HG03571 (cell line): Measurements from ENCODE around the gene CHRNB1.

Experiments
- ATAC-seq: cut with Tn5 transposase; IDR thresholded peaks from one replicate; pipeline ENCODE4 v1.9.1; 2021; ENCODE audit not compliant: unreplicated experiment

CHRNB1 gene

DNA sequence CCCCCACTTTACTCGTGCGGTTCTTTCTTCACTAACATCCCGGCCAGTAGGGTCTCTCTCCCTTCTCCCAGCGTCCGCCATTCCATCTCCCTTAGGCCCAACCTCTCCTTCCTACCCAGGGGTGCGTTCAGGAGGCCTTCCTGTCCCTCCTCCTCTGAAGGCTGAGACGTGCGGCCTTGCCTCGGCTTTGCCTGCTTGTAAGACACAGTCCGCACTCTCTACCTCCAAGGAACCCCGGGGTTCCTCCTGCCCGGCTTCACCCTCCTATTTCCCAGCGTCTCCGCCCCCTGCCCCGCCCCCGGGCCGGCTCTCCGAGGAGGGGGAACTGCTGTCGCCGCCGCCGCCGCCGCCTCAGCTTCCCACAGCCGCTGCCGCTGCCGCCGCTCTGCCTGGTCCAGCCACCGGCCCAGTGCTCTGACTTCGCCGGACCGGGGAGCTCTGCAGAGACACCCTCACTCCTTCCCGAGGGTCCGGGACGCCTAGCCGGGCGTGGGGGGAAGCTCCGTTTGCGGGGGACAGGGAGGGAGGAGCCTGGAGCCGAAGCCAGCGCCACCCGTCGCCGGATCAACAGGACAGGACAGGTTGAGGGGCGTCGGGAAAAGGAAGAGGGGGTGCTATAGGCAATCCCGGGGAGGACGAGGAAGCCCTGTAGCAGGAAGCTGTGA, 6.8 kb upstream of the CHRNB1 start:
- ATAC-seq = no peak

DNA sequence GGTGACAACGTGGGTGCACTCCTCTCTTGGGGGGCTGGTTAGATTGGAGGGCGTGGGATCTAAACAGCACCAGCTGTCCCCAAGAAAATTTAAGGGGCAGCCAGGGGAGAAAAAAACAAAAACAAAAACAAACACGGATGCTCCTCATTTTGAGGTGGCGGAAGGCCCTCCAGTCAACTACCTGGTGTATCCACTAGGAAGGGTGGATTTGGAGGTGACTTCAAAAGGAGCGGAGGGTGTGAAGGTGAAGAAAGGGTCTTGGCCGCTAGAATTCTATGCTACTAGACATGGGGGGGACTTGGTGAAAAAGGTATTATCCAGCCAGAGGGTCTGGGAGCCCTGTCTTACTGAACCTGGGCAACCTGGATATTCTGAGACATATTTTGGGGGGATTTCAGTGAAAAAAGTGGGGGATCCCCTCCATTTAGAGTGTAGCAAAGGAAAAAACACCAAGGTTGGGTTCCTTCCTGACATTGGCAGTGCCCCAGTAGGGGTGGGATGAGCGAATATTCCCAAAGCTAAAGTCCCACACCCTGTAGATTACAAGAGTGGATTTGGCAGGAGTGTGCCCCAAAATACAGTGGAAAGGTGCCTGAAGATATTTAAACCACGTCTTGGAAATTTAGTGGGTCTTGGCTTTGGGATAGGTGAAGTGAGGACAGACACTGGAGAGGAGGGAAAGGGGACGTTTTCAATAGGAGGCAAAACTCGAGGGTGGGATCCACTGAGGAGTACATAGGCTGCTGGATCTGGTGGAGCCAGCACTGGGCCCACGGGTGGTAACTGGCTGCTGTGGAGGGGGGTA, 6.0 kb upstream of the CHRNB1 start:
- no peak for ATAC-seq

DNA sequence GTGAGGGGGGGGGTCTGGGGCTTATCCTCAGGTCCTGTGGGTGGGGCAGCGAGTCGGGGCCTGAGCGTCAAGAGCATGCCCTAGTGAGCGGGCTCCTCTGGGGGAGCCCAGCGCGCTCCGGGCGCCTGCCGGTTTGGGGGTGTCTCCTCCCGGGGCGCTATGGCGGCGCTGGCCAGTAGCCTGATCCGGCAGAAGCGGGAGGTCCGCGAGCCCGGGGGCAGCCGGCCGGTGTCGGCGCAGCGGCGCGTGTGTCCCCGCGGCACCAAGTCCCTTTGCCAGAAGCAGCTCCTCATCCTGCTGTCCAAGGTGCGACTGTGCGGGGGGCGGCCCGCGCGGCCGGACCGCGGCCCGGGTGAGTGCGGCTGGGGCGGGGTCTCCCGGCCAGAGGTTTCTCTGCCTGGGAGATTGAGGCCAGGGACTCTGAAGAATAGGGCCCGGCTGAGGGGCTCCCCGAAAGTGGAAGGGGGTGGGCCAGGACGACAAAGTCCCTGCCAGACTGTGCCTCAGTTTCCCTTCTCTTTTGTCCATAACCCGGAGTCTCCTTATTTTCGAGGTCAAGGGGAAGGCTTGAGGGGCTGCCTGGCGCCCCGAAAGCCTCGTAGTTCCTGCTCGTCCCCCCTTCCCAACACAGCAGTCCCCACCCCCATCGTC, 5.3 kb upstream of the CHRNB1 start, which contains the start of gene FGF11:
FGF11 (plus strand) TSS at position 51 of the 651 bp plus-strand sequence; CDS start at position 160, 109 bp downstream.
- ATAC-seq = no peak

DNA sequence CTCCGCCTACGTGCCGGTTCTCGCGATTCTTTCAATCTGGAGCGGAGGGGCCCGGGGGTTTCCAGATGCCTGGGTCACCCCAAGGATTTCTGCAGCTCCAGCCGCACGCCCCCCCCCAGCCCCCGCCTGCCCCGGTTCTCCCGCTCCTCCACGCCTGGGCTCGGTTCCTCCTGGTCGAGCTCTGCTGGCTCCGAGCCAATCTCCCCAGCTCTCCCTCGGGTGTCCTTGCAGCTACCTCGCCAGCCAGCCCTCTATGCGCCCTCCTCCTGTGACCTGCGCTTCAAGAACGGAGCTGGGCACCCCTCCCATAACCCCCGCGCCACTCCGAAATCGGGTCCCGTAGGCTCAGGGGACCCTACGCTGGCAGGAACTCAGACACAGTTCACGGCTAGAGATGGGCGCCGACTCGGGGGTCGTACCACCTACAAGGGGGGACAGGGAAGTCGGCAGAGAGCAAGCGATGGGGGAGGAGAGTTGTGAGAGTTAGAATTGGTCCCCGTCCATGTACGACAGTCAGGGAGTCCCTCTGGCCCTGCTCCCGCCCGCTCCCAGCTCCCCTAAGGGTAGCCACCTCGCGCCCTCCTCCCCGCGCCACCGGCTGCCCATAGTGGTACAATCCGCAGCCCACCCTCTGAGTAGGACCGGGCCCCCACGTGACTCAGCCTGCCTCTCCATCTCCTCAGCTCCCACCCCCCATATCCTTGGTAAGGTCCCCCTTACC, 4.6 kb upstream of the CHRNB1 start:
- no peak for ATAC-seq

DNA sequence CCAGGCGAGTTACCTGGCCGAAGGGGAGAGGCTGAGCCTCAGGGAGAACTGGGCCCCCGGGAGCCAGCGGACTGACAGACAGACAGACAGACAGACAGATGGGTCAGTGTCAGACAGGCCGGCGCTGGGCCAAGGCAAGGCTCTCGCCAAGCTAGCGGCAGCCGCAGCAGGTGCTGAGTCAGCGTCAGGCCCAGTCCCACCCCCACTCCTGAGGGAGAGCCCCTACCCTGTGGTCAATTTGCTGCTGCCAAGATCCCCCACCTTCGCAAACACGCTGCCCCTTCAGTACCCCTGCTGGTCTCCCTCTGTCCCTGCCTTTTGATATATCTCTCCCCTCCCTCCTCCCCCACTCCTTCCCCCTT, 4.0 kb upstream of the CHRNB1 start:
- no peak for ATAC-seq

DNA sequence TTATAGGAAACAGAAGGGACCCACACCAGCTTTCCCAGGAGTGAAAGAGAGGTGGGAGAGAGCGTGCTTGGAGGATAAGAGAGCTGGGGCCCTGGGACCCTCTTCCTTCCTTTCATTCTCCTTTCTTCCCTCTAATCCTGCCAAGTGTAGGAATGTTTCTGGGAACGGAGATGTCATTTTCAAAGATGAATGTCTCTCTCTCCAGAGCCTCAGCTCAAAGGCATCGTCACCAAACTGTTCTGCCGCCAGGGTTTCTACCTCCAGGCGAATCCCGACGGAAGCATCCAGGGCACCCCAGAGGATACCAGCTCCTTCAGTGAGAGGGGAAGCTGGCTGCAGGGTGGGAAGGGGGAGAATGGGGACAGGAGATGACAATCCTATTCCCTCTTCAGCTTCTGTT, 3.6 kb upstream of the CHRNB1 start:
- no peak for ATAC-seq

DNA sequence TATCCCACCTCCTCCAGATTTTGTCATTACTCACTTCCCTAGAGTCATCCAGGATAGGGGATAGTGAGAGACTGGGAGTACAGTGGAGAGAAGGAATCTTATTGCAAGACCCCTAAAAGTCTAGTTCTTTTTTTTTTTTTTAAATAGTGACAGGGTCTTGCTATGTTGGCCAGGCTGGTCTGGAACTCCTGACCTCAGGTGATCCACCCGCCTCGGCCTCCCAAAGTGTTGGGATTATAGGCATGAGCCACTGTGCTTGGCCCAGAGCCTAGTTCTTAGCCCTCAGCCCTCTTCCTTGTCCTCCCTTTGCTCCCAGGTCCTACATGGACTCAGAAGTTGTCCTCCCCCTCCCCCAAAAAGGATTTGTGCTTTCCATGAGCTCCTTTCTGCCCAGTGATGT, 2.7 kb upstream of the CHRNB1 start:
- ATAC-seq = no peak

DNA sequence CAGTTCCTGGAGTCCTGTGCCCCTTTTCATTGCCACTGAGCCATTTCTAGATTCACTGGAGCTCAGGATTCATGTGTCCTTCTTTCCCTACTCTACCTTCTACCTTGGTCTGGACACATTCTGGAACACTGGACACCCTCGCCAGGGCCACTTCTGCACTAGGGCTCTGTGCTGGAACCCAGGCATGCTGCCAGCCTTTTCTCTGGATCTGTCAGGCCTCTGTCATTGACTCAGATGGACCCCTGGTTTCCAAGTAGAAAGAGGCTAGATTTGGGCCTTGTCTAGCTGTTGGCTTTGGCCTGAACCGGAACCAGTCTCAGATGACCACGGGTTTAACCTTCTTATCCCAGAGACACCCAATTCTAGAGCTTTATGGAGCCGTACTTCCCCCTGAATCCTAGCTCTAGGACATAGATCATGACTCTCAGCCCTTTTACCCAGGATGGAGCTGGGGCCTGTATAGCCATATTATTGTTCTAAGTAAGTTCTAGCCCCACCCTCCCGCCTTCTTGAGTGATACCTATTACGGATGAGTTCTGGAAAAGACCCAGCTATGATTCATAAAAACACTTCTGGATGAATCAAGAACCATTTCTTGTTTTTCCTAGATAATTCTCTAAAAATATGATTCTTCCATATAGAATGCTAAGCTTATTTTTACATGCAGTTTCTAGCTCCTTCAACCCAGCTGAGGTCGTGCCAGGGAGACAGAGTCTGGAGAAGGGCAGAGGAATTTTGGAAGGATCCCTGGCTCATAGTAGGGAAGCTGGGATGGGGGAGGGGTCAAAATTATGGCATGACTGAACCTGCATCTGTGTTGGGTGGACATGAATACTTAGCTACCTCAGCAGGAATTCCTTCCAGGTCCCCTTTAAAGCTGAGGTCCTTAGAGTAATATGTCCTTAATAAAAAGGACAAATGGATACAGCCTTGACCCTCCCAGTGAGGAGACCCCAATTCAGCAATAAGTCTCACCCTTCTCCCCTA, 1.1 kb upstream of the CHRNB1 start:
- ATAC-seq = no peak

- ATAC-seq = no peak
Observed at GRCh38 chr17:7445619-7445968, 733 bp downstream of the CHRNB1 start.

- no peak for ATAC-seq
Observed at GRCh38 chr17:7448461-7448860, 3.6 kb downstream of the CHRNB1 start.

DNA sequence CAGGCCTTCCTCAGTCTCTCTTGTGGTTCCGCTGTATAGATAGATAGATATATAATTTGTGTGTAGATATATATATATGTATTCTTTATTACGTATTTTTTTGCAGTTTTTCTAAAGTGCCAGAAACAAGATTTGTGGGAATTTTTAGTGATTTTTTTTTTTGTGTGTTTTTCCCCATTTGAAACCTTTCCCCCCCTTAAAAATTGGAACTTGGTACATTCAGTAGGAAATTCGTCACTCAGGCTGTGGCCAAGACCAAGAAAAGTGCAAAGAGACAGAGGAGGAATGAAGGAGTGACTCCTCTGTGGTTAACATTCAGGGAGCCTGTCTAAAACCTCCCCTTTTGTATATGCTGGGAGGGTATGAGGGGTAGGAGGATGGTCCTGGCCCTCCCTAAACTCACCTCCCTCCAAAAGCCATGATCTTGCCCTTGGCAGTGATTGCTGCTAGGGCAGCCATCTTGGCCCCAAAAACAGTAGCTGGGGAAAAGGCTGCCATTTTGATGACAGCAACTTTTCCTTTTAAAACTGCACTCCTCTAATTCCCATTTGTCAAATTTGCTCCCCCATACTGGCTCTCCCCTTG, 15.2 kb downstream of the CHRNB1 start:
- no peak for ATAC-seq

- no peak for ATAC-seq
Observed at GRCh38 chr17:7460850-7461660, 16.2 kb downstream of the CHRNB1 start.

DNA sequence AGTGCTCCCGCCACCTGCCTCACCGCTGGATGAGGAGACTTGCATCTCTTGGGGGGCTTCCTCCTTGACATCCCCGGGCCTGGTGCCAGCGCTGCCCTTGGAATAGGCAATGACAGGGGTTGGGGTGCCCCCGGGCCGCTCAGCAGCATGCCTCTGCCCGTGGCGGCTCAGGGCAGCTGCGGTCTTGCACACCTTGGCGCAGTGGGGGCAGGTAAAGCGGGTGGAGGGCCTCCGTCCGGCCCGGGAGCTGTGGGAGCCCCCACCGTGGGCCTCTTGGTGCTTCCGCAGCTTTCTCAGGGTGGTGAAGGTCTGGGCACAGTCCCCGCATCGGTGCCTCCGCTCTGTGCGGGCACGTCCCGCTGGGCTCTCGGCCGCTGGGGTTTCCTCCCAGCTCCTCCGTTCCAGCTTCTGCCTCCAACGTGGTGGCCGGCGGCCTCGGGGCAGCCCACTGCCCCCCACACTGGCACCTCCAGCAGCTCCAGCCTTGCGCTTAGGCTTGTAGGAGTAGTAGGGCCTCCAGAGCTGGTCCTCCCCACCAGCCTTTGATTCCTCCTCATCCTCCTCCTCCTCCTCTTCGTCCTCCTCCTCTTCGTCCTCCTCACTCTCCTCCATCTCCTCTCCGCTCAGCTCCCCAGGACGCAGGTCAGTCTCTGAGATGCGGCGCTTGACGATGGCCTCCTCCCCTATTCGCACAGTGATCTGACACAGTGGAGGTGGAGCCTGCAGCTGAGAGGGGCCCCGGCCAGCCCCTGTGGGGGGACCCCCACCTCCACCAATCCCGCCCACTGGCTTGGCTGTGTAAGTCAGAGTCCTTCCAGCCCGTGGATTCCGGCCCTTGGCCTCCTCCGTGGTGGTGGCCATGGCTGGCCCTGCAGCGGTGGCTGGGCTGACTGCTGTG, 17.9 kb downstream of the CHRNB1 start:
- ATAC-seq = no peak

DNA sequence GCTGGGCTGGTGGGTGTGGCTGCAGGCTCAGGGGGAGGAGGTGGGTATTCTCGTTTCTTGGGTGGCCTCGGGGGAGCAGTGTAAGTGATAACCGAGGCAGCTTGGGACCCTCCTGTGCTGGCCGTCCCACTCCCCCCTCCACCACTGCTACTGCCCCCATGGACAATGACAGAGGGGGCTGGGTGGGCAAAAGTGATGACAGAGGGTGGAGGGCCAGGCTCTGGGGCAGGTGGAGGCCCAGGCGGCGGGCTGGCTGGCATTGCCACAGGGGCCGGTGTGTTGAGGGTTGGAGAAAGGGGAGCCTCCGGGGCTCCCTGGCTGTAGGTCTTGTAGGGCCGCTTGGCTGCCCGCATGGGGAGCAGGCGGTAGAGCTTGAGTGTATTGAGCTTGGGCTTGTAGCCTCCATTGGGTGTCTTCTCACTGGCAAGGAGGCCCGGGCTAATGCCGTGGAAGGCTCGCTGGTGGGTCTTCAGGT, 18.5 kb downstream of the CHRNB1 start:
- ATAC-seq = no peak

- ATAC-seq = no peak
Observed at GRCh38 chr17:7464081-7464480, 19.2 kb downstream of the CHRNB1 start.

DNA sequence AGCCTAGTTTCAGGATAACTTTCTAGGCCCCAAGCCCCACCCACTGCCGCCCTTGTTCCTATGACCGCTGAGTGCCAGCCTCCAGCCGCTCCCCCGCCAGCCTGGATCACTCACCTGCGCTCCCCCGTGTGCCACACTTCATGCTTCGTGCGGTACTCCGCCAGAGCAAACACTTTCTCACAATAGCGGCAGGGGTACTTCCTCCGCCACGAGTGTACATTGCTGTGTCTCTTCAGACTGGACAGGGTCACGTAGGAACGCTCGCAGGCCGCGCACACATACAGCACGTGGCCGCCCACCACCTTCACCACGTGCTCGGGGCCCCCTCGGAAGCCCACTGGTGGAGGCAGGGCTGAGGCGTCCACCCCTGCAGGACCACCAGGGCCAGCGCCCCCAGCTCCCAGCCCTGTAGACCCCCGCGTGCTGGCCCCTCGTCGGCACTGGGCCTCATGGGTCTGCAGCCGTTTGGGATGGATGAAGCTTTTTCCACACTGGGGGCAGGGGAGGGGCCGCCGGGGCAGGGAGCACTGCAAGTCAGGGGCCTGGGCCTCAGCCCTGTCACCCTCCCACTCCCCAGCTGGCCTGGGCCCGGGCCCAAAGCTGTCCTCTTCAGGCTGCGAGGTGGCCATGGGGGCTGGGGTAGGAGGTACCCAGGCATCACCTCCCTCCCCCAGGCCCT, 20.9 kb downstream of the CHRNB1 start:
- no peak for ATAC-seq

GRCh38 chr17:7466318-7466638, 21.4 kb downstream of the CHRNB1 start:
- no peak for ATAC-seq
